IPS-15b (cell line): ENCODE measurements around the gene CAMKK1.

Experiments
- H3K27me3 ChIP-seq: one replicate; pipeline ENCODE4 v1.6.1; 2013; ENCODE audit warnings: low read length; ENCODE audit not compliant: control insufficient read depth, insufficient read depth
- H3K36me3 ChIP-seq: one replicate; pipeline ENCODE4 v1.6.1; 2013; ENCODE audit warnings: low read length; ENCODE audit not compliant: control insufficient read depth, insufficient read depth
- H3K4me1 ChIP-seq: one replicate; pipeline ENCODE4 v1.6.1; 2013; ENCODE audit warnings: mild to moderate bottlenecking, low read length; ENCODE audit not compliant: control insufficient read depth, insufficient read depth
- H3K4me3 ChIP-seq: one replicate; pipeline ENCODE4 v1.5.1; 2013; ENCODE audit warnings: low read depth, low read length
- H3K9ac ChIP-seq: one replicate; pipeline ENCODE4 v1.6.1; 2013; ENCODE audit warnings: low read depth, mild to moderate bottlenecking, low read length
- H3K9me3 ChIP-seq: one replicate; pipeline ENCODE4 v1.6.1; 2013; ENCODE audit warnings: mild to moderate bottlenecking, low read length; ENCODE audit not compliant: control insufficient read depth, insufficient read depth

Gene CAMKK1

DNA sequence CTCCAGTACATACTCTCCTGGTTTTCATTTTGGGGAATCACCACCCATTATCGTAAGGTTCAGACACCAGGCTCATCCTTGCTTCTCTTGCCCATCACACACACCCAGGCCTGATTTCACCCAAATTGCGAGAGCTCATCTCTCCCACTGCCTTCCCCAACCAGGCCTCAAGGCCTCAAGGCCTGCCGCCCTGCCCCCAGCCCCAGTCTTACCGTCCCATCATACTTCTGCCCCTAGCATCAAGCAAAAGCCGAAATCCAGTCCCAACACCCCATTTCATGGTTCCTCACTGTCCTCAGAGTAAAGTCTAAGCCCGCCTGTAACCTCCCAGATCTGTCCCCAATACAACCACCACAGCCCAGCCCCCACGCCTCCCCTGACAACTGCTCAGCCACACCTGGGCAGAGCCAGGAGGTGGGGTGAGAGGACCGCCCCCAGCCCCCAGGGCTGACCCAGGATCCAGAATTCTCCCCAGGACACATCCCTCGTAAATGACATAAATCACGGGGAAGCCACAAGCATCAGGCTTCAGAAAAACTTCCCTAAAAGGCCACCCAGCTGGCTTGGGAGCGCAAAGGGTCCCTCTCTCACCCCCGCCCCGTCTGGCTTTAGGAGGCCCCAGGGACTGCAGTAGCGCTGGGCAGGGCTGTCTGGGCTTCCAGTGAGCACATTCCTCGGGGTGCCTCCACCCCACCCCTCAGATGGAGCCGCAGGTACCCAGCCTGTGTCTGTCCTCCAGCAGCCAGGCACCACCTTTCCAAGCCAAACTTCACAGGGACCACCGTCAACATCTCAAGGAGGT lies 33.0 kb upstream of the CAMKK1 start:
- peaks cover 10% of the 10 kb centered on the region for H3K36me3 ChIP-seq

GRCh38 chr17:3924512-3925350 lies 31.9 kb upstream of the CAMKK1 start:
- Histone ChIP-seq H3K4me3 (no peak overlapping the region), H3K9me3 (no peaks in the 10 kb centered on the region), H3K4me1 (no peaks in the 10 kb centered on the region), H3K36me3 (peaks cover 10% of the 10 kb centered on the region), H3K9ac (no peak overlapping the region), H3K27me3 (no peaks in the 10 kb centered on the region)

More for the DNA sequence above, 33.0 kb upstream of the CAMKK1 start:
- Histone ChIP-seq H3K27me3 (no peaks in the 10 kb centered on the region), H3K4me3 (no peak overlapping the region), H3K9ac (no peak overlapping the region), H3K9me3 (no peaks in the 10 kb centered on the region), H3K4me1 (no peaks in the 10 kb centered on the region)

- no peaks in the 10 kb centered on the region for H3K4me1 ChIP-seq
- no peaks in the 10 kb centered on the region for H3K9me3 ChIP-seq
- no peak overlapping the region for H3K4me3 ChIP-seq
- no peaks in the 10 kb centered on the region for H3K27me3 ChIP-seq
- no peak overlapping the region for H3K9ac ChIP-seq
- peaks cover 3% of the 10 kb centered on the region for H3K36me3 ChIP-seq
Observed at GRCh38 chr17:3923466-3924190, 30.8 kb upstream of the CAMKK1 start.

- H3K36me3 ChIP-seq, result no peaks in the 10 kb centered on the region
- no peaks in the 10 kb centered on the region for H3K27me3 ChIP-seq
Observed at GRCh38 chr17:3922765-3923164, 29.9 kb upstream of the CAMKK1 start.

DNA sequence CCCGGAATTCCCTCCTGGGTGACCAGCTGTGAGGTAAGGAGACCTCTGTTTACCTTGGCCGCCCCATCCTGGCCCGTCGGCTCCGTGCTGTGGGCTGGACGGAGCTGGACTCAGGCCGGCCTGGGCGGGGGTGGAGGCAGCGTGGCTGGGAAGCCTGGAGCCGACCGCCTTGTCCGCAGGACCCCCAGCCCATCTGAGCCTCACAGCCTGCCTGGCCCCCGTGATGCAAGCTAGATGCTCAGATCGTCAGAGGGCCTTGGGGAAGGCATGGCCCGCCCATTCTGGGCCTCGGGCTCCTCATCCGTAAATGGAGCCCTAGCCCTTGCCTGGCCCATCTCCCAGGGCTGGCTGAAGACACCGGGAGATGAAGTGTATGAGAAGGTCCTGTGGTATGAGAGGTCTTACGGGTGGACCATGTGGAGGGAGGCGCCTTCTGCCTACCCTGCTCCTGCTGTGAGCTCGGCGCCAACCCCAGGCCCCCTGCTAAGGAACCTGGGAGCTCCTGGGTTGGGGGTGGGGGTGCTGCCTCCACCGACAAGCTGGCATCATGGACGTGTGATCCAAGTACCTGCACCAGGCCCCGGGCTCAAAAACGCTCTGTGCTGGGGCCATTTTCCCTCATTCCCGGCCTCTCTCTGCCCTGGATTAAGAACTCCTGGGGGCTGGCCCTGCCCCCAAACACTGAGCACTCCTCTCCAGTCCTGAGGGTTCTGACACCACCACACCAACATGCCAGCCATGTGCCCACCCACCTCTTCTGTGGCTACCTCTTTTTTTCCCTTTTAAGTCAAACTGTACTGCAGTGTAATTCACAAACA lies 28.9 kb upstream of the CAMKK1 start:
- no peak overlapping the region for H3K4me3 ChIP-seq
- no peaks in the 10 kb centered on the region for H3K4me1 ChIP-seq
- no peaks in the 10 kb centered on the region for H3K27me3 ChIP-seq
- no peaks in the 10 kb centered on the region for H3K9me3 ChIP-seq
- H3K9ac ChIP-seq, result no peak overlapping the region
- H3K36me3 ChIP-seq, result no peaks in the 10 kb centered on the region

More at GRCh38 chr17:3922765-3923164, 29.9 kb upstream of the CAMKK1 start:
- no peaks in the 10 kb centered on the region for H3K4me1 ChIP-seq
- no peak overlapping the region for H3K4me3 ChIP-seq
- no peak overlapping the region for H3K9ac ChIP-seq
- no peaks in the 10 kb centered on the region for H3K9me3 ChIP-seq

DNA sequence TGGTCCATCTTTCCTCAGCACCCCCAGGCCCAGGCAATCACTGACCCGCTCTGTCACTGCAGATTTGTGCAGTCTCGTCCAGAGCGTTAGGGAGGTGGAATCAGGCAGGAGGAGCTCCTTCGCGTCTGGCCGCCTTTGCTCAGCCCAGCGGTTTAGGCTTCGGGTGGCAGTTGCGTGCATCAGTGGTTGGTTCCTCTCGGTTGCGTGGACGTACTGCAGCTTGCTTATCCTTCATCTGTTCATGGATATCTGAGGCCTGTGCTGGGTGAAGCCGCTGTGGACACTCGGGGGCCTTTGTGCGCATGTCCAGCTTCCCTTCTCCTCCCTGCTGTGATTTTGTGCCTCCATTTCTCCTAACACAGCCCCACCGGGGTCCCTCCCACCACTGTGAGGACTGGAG lies 28.2 kb upstream of the CAMKK1 start:
- Histone ChIP-seq H3K4me3 (no peak overlapping the region), H3K9ac (no peak overlapping the region), H3K36me3 (no peaks in the 10 kb centered on the region), H3K27me3 (no peaks in the 10 kb centered on the region), H3K9me3 (no peaks in the 10 kb centered on the region), H3K4me1 (no peaks in the 10 kb centered on the region)

GRCh38 chr17:3919123-3919624 lies 26.3 kb upstream of the CAMKK1 start:
- Histone ChIP-seq H3K4me1 (no peaks in the 10 kb centered on the region), H3K9ac (no peak overlapping the region), H3K27me3 (no peaks in the 10 kb centered on the region), H3K4me3 (no peak overlapping the region), H3K36me3 (no peaks in the 10 kb centered on the region), H3K9me3 (no peaks in the 10 kb centered on the region)

DNA sequence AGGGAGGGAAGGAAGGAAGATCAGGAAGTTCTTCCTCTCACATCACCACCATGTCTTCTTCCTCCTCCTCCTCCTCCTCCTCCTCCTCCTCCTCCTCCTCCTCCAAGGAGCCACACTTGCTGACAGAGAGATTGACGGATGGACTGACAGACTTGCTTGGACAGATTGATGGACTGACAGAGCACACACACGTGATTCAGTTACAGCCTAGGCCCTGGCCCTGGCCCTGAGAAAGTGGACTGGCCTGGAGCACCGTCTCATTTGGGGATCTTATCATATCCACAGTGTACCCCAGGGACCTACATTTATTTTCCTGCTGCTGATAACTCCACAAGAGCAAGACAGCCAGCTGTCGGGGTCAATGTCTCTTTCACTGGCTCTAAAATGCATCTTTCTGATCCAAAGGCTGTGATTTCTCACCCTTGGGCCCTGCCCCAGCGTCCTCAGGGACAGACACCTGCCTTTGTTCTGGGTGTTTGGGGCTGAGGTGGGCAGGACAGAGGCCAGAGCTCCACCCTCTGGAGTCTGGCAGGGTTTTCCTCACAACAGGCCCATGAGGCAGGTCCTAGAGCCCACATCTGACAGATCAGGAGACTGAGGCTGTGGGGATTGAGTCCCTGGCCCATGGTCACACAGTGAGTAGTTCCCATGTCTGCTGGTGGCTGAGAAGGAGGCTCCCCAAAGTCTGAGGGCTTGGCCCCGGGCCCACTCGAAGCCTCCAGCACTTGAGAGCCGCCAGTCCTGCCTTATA lies 25.7 kb upstream of the CAMKK1 start:
- no peak overlapping the region for H3K9ac ChIP-seq
- H3K9me3 ChIP-seq, result no peaks in the 10 kb centered on the region
- no peak overlapping the region for H3K4me3 ChIP-seq
- H3K27me3 ChIP-seq, result no peaks in the 10 kb centered on the region
- no peaks in the 10 kb centered on the region for H3K36me3 ChIP-seq
- H3K4me1 ChIP-seq, result no peaks in the 10 kb centered on the region

- Histone ChIP-seq H3K4me3 (no peak overlapping the region), H3K9me3 (no peaks in the 10 kb centered on the region), H3K9ac (no peak overlapping the region), H3K36me3 (no peaks in the 10 kb centered on the region), H3K27me3 (no peaks in the 10 kb centered on the region), H3K4me1 (no peaks in the 10 kb centered on the region)
Observed at GRCh38 chr17:3917391-3917931, 24.6 kb upstream of the CAMKK1 start.

GRCh38 chr17:3916825-3917224 lies 24.0 kb upstream of the CAMKK1 start:
- no peaks in the 10 kb centered on the region for H3K9me3 ChIP-seq
- no peaks in the 10 kb centered on the region for H3K27me3 ChIP-seq
- H3K9ac ChIP-seq, result no peak overlapping the region
- no peaks in the 10 kb centered on the region for H3K36me3 ChIP-seq
- no peak overlapping the region for H3K4me3 ChIP-seq
- no peaks in the 10 kb centered on the region for H3K4me1 ChIP-seq
